Activated CD4-positive, alpha-beta T cell treated with anti-CD3 and anti-CD28 coated beads for 1 hour (primary cell): ENCODE data around the gene PRKCH.
"Not testable (repeated sequence)": the region's sequence is repeated elsewhere in the genome, so short reads cannot be mapped to it uniquely, and the experiment has no call there.

Experiments
- DNase-seq: peaks from one replicate; pipeline ENCODE4 v3.0.0-alpha.2; 2020

PRKCH gene

DNA sequence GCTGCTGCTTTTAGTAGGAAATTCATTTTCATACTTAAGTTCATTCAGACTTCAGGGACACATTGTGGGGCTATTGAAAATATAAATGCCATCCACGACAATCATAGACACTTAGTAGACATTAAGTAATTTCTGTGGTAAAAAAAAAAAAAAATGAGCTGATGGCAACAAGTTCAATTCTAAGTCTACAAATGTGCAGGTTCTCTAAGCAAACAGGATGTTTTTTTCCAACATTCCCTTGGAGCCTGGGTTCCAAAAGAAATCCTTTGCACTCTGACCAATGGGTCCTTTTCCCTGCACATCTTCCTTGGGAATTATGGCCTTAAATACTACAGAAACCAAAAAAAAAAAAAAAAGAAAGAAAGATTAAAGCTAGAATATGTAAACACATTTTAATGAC is 198.4 kb downstream of the PRKCH start:
- no peak for DNase-seq

GRCh38 chr14:61520576-61520975 is 199.2 kb downstream of the PRKCH start:
- DNase-seq = no peak

DNA sequence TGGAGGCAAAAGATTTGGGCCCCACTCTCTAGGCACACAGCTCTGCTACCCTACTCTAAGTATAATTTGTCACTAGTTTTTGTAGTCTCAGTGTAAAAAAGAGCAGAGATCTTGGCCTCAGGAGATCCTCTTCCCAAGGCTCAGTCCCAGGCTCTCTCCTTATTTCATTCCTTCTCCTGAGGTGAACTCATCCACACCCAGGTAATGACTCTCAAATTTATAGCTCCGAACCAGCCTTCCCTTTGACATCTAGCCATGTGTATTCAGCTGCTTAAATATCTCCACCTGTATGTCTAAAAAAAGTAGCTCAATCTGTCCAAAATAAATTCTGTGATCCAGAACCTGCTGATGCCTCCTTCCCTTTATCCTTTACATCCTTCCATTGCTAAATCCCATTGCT is 200.4 kb downstream of the PRKCH start:
- DNase-seq = no peak

DNA sequence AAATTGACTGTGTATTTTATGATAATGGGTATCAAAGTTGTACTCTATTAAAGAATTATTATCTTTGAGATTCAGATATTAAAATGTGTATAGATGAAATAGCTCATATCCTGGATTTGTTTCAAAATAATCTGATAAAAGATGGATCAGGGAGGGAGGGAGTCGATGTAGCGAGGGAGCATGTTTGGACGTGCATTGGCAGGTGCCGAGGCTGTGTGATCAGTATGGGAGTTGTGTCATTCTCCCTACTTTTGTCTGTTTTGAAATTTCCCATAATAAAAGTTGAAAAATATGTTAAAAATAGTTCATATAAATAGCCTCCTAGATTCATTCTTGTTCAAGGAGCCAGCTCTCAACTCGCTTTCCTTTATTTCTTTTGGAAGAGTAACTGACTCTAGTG is 202.4 kb downstream of the PRKCH start:
- no peak for DNase-seq

GRCh38 chr14:61524211-61524806 is 202.9 kb downstream of the PRKCH start:
- no peak for DNase-seq

- no peak for DNase-seq
Observed at GRCh38 chr14:61524936-61525292, 203.5 kb downstream of the PRKCH start.

DNA sequence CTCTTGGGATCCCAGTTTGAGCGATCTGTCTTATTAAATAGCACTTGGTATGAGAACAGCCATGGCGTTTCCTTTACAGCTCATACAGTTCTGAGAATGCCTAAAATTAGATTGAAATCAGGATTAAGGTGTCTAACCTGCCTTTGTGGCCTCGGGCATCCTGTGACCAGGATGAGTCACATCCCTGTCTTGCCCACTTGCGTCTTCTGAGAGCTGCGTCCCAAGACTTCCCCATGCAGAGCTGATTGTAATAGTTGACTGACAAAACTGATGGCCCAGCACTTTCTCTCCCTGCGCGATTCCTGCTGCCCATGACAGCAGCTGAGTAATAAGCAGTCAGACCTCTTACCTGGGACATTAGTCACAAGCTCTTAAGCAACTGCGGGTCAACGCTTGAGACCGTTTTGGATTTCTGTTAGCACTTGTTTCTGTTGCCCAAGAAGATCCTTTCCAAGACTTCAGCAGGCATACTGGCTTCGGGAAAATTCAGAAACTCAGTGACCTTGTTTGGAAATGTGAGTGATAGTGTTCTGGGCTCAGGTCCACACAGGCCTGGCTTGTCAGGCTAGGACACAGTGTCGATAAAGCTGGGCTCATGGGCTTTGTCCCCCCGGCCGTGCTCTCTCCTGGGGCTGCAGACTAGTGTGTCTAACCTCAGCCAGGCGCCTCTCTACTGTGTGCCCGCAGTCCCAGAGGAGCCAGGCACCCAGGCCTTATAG is 204.1 kb downstream of the PRKCH start:
- peak; percentile 29 for DNase-seq

- no peak for DNase-seq
Observed at GRCh38 chr14:61526405-61527312, 205.3 kb downstream of the PRKCH start.

DNA sequence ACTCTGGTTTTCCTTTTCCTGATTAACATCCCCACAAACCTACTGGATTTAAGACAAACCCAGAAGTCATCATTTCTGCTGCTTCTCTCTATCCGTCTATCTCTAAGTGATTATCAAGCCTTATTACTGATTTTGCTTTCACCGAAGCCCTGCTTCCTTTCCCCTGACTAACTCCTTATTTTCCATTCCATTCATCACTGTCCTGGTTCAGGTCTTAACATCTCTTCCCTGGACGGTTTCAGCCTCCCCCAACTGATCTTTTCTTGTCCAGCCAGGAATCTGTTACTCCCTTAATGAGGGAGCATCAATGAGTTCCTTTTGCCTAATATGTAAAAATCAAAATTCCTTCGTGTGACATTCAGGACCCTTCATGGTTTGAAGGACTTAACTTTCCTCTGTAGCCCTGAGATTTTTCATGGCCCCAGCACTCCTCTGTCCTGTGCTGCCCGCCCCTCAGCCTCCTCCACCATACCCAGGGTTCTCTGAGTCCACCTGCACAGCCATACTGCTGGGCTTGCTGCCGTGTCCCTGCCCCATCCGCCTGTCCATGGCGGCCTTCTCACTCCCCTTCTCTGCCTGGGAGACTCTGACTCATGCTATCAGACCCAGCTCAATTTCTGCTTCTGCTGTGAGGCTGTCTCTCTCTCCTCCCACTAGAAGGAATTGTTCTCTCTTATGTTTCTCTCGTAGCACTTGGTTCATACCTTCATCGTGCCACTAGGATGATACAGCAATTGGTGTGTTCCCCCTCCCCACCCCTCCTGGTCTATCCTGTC is 206.1 kb downstream of the PRKCH start:
- DNase-seq = no peak

DNA sequence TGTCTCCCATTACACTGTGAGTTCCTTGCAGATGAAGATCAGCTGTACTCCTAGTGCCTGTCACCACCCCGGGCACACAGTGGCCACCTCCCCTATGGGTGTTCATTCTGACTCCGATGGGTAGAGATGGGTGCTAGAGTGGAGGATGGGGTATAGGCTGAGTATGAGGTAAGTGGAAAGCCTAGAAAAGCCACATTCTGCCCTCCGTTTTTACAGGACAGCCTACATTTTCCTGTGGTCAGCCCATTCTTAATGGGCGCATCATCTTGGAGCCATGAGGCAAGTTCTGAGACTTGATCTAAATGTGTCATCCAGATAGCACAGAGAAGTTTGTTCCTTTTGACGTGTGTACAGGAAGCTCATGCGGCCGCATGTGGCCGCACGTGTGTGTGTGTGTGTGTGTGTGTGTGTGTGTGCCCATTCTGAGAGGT is 207.2 kb downstream of the PRKCH start:
- no peak for DNase-seq

DNA sequence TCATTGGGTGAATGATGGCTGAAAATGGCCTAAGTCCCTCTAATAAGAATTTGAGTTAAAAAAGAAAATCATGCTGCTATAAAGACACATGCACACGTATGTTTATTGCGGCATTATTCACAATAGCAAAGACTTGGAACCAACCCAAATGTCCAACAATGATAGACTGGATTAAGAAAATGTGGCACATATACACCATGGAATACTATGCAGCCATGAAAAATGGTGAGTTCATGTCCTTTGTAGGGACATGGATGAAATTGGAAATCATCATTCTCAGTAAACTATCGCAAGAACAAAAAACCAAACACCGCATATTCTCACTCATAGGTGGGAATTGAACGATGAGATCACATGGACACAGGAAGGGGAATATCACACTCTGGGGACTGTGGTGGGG is 208.0 kb downstream of the PRKCH start:
- not testable (repeated sequence) for DNase-seq

GRCh38 chr14:61530296-61530695 is 208.9 kb downstream of the PRKCH start:
- no peak for DNase-seq

DNA sequence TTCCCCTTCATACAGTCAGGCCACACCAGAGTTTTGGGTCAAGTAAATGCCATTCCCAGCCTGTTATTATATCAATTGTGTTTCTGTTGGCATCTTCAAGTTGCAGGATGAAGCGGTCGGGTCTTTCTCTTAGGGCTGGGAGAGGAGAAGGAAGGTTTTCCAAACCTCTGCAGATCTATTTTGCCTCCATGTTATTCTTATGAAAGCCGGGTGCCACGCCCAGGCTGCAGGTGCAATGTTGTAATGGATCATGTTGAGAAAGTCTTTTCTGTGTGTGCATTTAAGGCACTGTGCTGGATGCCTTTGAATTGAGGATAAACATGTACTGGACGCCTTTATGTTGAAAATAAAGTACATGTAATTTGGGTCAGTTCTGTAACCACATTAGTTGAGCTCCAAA is 209.5 kb downstream of the PRKCH start:
- no peak for DNase-seq

DNA sequence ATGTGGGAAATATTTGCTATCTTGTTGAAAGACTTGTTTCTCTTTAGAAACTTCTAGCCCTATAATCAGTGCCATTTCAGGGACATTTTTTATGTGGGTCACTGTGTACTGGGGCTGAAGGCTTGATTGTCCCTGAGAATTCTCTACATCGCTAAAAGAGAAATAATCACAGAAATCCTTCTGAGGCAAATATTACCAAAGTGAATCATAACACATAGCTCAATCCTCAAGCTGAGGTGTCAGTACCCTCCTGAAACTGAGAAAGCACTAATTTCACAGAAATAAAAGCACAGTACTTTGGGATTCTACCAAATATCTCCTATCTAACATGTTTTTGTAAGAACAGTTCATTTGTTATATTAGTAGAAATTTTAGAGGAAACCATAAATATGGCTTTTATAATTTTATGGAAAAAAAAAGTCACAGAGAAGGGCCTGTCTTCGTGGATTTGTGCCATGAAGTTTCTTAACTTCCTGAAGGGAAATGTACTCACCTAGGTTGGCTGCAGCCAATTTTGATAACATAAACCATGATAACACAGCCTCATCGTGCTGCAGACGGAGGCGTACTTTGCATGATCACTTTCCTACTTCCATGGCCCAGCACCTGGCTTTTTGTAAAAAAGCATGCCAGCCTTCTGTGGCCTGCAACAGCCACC is 210.2 kb downstream of the PRKCH start:
- DNase-seq = no peak

DNA sequence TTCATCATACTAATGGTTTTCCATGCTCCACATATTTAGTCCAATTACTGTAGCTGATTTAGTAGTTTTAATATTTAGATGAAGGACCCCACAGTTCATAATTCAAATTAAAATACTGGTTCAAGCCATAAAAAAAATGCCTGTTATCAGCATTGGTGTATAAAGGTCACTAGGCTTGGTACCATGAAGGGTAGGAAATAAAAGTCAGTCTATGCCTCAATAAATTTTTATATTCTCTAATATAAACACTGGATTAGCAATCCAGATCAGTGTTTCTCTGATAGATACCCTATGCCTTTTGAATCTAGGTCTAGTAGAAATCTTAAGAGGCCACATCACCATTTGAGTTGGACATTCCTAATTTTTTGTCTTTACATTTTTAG is 210.7 kb downstream of the PRKCH start:
- no peak for DNase-seq

GRCh38 chr14:61532763-61533162 is 211.4 kb downstream of the PRKCH start:
- DNase-seq = no peak

DNA sequence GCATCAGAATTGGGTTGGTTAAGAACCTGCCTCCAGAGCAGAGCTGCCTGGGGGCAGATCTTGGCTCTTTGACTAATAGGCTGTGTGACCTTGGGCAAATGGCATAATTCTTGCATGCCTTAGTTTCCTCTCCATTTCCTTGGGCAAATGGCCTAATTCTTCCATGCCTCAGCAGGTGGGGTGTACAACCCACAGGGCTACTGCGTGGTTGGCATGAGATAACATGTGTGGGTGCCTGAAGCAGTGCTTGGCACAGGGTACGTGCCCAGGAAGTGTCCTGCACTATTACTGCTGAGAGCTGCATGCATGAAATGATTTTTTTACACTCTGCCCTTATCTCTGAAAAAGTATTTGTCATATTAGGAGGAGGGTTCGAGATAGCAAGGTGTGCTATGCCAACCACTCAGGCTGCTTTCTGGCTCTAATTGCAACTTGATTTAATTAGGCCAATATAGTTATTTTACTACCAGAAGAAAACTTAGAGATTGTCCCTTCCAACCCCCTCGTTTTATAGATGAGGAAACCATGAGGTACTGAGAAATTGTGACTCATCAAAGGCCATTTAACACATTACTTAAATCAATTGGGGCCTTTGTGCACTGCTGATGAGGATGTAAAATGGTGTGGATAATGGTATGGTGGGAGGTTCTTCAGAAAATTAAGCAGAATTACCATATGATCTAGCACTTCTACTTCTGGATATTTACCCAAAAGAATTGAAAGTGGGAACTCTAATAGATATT is 212.3 kb downstream of the PRKCH start:
- DNase-seq = no peak

DNA sequence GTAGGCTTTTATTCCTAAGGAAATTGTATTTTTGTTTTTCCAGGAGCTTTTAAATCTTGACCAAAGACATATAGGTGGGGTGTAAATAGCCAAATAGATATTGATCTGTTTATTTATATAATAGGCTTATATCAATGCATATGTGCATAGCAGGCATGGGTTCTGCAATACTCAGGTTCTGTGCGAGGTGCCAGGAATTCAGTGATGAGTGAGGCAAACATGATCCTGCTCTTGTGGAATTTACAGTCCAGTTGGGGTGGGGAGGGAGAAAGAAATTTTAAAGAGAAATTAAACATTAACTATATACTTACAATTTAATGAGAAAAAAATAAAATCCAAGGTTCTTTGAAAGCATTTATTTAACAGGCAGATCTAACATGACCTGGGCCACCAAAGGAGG is 213.7 kb downstream of the PRKCH start:
- no peak for DNase-seq

- no peak for DNase-seq
Observed at GRCh38 chr14:61535458-61535857, 214.1 kb downstream of the PRKCH start.

DNA sequence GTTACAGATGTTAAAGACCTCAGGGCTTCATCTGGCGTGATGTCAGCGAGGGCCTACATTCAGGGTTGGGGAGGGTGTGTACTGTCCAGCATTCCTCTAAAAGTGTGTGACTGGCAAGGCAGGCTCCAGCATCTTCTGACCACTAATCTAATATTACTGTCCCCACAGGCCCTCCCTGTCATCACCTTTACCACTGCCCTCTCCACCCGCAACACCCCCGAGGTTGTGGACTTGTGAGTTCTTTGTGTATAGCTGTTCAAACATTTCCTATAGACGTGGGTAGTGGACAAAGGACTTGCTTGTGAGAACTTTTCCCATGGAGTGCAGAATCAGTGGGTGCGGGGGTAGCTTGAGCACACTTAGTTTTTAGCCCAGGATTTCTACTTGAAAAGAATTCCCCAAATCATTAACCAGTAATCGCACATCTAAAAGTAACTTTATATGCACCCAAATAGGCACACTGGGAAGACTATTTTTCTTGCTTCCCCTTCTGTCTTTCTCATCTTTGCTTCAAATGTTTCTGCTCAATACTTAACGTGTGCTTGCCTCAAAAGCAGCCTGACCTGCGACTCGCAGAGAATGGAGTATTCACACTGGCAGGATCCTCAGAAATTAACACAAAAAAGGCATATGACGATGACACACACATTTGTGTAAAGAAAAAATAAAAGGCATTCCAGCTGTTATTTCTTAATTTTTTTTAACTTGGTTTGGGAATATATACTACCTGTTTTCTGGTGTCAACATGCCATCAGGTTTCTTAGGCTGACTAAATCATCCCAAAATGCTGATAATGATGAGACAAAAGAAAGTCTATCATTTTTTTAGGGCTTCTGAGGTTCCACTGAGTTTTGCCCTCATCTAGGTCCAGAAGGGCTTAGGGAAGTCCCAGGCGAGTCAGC is 215.5 kb downstream of the PRKCH start:
- no peak for DNase-seq
